Measurements from ENCODE around the gene ATP6V1E1.
"Not testable (repeated sequence)": the region's sequence is repeated elsewhere in the genome, so short reads cannot be mapped to it uniquely, and the experiment has no call there.

ATP6V1E1 gene

GRCh38 chr22:17628406-17629172 is at the start of gene ATP6V1E1:
Gene ATP6V1E1, minus strand, starts transcription at chr22:17628749. Its CDS starts 114 bp downstream, at chr22:17628635.
- DNase-seq, result peak; percentile 85 to 95

- DNase-seq, result no peak
Observed at GRCh38 chr22:17675584-17675983, 47.0 kb upstream of the ATP6V1E1 start.

GRCh38 chr22:17674152-17674551 is 45.6 kb upstream of the ATP6V1E1 start:
- no peak for DNase-seq

- no peak for DNase-seq
Observed at GRCh38 chr22:17672417-17672991, 44.0 kb upstream of the ATP6V1E1 start.

DNA sequence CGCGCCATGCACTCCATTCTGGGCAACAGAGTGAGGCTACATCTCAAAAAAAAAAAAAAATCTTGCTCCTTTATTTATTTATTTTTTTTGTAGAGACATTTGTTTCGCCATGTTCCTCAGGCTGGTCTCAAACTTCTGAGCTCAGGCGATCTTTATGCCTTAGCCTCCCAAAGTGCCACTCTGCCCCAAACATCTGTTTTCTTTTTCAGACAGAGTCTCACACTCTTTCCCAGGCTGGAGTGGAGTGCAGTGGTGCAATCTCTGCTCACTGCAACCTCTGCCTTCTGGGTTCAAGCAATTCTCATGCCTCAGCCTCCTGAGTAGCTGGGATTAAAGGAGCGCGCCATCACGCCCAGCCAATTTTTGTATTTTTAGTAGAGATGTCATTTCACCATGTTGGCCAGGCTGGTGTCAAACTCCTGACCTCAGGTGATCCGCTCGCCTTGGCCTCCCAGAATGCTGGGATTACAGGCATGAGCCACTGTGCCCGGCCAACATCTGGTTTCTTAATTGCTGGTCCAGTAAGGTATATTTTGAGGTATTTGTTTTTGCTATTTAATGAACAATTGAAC is 43.1 kb upstream of the ATP6V1E1 start:
- not testable (repeated sequence) for DNase-seq

- no peak for DNase-seq
Observed at GRCh38 chr22:17665854-17666253, 37.3 kb upstream of the ATP6V1E1 start.

- DNase-seq, result no peak
Observed at GRCh38 chr22:17665248-17665647, 36.7 kb upstream of the ATP6V1E1 start.

- no peak for DNase-seq
Observed at GRCh38 chr22:17664414-17665055, 36.0 kb upstream of the ATP6V1E1 start.

DNA sequence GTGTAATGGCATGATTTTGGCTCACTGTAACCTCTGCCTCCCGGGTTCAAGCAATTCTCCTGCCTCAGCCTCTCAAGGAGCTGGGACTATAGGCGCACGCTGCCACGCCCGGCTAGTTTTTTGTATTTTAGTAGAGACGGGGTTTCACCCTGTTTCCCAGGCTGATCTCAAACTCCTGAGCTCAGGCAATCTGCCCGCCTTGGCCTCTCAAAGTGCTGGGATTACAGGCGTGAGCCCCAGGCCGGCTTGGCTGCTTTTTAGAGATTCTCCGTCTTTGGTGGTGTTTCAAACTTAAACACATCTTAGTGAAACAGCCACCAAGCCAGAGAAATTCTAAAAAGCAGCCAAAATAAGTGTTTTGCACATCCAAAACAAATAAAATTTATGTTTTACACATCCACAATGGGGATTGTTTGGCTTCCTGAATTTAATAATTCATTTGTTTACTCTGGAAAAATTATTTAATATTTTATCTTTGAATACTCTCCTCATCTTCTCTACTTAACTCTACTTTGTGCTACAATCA is 28.4 kb upstream of the ATP6V1E1 start:
- no peak for DNase-seq

- DNase-seq, result no peak
Observed at GRCh38 chr22:17655289-17655688, 26.7 kb upstream of the ATP6V1E1 start.

- no peak for DNase-seq
Observed at GRCh38 chr22:17648569-17648968, 20.0 kb upstream of the ATP6V1E1 start.

GRCh38 chr22:17647991-17648390 is 19.4 kb upstream of the ATP6V1E1 start:
- DNase-seq, result no peak

DNA sequence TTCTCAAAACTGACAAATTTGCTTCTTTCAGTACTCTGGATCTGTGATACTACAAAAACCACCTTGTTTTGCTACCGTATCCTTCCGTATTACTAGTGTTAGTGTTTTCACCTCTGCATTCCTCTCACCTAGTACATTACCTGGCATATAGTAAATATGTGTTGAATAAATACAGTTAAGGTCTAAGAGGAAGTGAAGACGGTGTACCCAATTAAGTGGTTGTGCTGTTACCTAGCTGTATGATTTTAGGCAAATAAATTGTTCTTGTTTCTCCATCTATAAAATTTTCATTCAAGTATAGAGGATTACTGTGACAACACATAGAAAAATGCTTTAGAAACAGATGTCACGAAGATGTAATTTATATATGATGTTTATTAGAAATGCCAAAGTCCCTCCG is 18.9 kb upstream of the ATP6V1E1 start:
- no peak for DNase-seq

DNA sequence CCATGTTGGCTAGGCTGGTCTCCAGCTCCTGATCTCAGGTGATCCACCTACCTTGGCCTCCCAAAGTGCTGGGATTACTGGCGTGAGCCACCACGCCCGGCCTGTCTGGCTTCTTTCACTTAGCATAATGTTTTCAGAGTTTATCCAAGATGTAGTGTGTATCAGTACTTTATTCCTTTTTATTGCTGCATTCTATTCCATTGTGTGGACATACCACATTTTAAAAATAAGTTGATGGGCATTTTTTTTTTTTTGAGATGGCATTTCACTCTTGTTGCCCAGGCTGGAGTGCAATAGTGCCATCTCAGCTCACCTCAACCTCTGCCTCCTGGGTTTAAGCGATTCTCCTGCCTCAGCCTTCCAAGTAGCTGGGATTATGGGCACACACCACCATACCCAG is 13.8 kb upstream of the ATP6V1E1 start:
- DNase-seq, result not testable (repeated sequence)

- no peak for DNase-seq
Observed at GRCh38 chr22:17641269-17641668, 12.7 kb upstream of the ATP6V1E1 start.

DNA sequence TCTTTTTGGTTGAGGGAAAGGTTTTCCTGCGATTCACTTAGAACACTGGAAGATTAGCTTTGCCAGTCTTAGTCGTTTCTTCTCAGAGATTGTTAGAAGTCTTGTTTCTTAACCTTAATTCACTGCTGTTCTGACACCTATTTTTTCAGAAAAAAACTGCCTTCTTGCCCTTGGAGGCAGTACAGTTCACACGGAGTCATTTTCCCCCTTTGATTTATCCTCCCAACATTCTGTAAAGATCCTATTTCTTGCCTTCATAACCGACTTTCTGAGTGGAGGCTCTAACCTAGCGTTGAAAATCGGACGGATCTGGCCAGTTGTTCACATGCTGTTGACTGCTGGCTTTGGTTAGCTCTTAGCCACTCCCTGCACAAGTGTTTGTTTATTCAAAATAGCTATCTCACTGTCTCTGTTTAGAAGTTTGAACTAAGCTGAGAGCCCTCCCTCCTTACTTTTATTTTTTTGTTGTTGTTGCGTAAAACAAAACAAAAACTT is 10.7 kb upstream of the ATP6V1E1 start:
- no peak for DNase-seq

- peak; percentile 64 to 74 for DNase-seq
Observed at GRCh38 chr22:17638432-17639246, 10.1 kb upstream of the ATP6V1E1 start, which contains the start of gene BCL2L13. Gene BCL2L13, plus strand, starts transcription at chr22:17638757. Its CDS starts 16,955 bp downstream, at chr22:17655712.

DNA sequence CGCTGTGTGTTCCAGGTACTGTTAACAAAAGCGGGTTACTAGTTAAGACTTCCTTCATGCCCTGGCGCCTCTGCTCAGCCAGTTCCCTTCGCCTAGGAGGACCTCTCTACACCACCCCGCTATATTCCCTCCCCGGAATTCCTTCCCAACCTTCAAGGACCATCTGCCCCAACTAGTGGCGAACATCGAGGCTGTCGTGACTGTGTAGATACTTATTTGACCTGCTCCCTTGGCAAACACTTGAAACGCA is 9.6 kb upstream of the ATP6V1E1 start:
- DNase-seq, result no peak

DNA sequence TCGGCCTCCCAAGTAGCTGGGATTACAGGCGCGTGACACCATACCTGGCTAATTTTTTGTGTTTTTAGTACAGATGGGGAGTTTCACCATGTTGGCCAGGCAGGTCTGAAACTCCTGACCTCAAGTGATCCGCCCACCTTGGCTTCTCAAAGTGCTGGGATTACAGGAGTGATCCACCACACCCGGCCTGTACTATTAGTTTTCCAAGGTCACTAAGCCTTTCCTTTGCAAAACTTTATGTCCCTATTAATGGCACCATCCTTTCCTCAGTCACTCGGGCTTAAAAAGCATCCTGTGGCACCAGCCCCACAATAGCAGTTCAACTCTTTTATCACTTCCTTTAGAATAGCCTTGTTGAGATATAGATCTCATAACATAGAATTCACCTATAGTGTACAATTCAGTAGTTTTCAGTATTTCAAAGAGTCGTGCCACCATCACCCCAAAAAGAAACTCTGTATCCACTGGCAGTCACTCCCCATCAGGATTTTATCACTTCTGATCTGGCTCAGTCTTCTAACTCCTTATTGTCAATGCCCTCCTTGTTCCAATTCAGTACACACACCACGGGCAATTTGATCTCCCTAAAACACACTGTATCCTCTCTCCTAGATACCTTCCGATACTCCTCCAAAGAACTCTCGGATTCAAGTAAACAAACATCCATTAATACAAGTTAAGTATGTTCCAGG is 9.1 kb upstream of the ATP6V1E1 start:
- DNase-seq, result no peak

- not testable (repeated sequence) for DNase-seq
Observed at GRCh38 chr22:17636850-17637249, 8.3 kb upstream of the ATP6V1E1 start.

DNA sequence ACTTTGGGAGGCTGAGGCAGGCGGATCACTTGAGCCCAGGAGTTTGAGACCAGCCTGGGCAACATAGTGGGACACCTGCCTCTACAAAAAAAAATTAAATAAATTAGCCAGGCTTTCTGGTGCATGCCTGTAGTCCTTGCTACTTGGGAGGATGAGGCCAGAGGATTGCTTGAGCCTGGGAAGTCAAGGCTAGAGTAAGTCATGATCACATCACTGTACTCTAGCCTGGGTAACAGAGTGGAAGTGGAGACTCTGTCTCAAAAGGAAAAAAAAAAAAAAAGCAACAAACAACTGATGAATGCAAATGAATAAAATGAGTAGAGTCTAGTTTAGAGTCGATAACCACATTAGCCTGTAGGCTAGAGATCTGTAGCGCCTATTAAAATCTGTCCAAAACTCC is 6.1 kb upstream of the ATP6V1E1 start:
- no peak for DNase-seq

DNA sequence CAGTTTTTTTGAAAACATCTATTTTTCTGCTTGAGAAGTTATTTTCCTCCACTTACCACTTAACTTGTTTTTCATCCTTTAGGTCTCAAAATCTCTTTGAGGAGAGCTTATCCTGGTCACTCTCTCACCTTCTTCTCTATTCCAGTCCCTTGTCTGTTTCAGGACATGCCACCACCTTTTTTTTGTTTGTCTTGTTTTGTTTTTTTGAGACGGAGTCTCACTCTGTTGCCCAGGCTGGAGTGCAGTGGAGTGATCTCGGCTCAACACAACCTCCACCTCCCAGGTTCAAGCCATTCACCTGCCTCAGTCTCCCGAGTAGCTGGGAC is 5.4 kb upstream of the ATP6V1E1 start:
- DNase-seq, result no peak
